Measurements from ENCODE around the gene DOCK2.

The DOCK2 gene

DNA sequence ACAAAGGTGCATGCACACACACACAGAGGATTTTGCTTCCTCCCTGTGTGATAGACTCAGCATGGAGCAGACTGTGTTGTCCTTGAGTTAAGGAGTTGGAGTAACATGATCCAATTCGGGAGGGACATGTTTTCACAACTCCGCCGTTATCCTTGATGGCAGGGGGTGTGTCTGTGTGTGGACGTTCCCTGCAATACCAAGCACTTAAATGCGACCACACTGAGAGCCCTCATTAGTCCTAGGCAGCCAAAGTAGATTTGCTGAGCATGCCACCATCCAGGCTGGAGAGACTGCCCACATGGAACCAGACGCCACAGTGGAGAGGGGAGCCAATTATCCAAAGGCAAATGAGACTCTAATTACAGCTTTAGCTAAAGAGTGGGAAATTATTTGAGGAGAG is 140.1 kb downstream of the DOCK2 start:
- POLR2A ChIA-PET (ENCODE audit: low non-redundant PET), result no interaction called here
- DNase-seq (ENCODE audit: low spot score), result no peak
- TF ChIP-seq, protein P1, sequence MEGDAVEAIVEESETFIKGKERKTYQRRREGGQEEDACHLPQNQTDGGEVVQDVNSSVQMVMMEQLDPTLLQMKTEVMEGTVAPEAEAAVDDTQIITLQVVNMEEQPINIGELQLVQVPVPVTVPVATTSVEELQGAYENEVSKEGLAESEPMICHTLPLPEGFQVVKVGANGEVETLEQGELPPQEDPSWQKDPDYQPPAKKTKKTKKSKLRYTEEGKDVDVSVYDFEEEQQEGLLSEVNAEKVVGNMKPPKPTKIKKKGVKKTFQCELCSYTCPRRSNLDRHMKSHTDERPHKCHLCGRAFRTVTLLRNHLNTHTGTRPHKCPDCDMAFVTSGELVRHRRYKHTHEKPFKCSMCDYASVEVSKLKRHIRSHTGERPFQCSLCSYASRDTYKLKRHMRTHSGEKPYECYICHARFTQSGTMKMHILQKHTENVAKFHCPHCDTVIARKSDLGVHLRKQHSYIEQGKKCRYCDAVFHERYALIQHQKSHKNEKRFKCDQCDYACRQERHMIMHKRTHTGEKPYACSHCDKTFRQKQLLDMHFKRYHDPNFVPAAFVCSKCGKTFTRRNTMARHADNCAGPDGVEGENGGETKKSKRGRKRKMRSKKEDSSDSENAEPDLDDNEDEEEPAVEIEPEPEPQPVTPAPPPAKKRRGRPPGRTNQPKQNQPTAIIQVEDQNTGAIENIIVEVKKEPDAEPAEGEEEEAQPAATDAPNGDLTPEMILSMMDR (conservative IDR thresholded peaks at IDR 0.05; ENCODE audit: low read depth), result no peak
- CTCF ChIA-PET, result interaction anchor here (1.4 kb wide), 1 partner anchor 400 kb away, joined by 3 read pairs; no protein-coding TSS in a partner anchor
- no peak overlapping the region for H3K27ac ChIP-seq

DNA sequence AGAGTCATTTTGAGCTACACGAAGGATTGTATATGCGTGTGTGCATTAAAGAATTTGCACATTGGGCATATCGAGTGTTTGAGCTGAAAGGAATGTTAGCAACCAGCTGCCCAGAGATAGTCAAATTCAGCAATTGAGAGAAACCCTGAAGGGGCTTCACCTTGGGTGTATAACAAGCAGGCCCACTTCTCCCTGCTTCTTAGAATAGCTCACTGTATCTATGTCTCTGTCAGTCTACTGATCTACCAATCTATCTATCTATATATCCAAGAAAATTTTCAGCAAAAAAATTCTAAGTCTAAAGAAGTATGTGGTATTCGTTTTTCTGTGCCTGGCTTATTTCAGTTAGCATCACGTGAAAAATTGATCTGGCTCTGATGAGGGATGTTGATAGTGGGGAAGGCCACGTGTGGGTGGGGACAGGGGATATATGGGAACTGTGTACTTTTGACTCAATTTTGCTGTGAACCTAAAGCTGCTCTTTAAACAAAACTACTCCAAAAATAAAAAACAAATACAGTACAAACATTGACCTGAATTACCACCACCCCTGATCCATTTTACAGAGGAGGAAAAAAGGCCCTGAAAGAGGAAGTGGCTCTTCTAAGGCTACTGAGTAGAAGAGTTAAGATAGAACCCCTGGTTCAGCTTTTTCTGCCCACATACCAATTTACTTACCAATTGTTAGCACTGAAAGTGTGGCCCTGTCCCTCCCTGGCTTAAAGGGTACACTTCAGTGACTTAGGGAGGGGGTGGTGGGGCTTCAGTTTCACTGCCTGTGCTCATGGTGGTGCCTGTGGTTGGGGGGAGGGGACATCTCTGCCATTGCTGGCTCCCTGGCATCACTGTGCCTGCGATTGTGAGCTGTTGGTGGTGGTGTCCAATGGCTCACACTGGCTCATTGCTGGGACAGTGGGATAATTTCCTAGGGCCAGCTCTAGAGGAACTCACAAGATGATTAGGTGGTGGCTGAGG is 141.8 kb downstream of the DOCK2 start:
- CTCF ChIA-PET, result interaction anchor here (0.6 kb wide), 1 partner anchor 834 kb away, joined by 3 read pairs; no protein-coding TSS in a partner anchor
- POLR2A ChIA-PET (ENCODE audit: low non-redundant PET), result no interaction called here
- no peak overlapping the region for H3K27ac ChIP-seq
- no peak for DNase-seq (ENCODE audit: low spot score)
- TF ChIP-seq, protein P1 (conservative IDR thresholded peaks at IDR 0.05; ENCODE audit: low read depth), result no peak

DNA sequence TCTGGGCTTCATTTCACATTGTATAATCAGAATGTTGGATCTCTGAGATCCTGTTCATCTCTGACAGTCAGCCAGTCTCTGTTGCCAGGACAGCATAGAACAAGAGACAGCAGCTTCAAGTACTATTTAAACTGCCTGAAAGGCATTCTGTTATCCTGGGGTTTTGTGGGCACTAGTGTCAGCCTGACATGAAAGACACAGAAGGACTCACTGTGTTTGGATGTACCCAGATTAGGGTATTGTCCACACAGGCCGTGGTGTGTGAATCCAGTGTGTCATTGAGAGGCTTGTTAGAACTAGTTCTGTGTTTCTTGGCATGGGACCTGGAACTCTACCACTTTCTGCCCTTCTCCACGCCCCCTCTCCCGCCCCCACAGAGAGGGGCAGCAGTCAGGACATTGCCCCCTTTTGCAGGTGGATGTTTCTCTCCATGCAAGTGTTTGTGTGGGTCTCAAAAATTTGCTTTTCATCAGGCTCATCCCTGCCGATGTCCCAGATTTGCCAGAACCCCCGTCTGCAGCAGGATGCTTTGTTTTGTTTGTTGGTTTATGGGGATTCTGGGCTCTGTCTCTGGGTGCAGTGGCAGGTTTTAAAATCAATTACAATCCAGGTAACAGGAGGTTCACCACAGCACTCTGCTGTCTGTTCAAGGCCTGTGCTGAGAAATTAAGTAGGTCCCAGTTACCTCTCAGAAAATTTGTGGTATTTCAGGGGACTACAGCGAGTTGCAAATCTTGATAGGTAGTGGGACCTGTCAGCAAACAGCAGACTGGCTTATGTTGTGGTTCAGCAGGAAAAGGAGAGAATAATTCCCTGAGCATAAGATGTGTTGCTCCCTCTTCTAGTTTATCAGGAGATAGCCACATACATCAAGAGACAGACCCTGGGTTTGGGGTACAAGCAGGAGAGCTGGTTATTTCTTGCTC is 144.6 kb downstream of the DOCK2 start:
- TF ChIP-seq, protein P1 (conservative IDR thresholded peaks at IDR 0.05; ENCODE audit: low read depth), result no peak
- no peak for DNase-seq (ENCODE audit: low spot score)
- H3K27ac ChIP-seq, result no peak overlapping the region
- ChIA-PET POLR2A (ENCODE audit: low non-redundant PET) (no interaction called here), CTCF (interaction anchor here (0.6 to 0.8 kb wide), 3 partner anchors 16 to 289 kb away, joined by 4 to 7 read pairs (median 4); no protein-coding TSS in a partner anchor)

DNA sequence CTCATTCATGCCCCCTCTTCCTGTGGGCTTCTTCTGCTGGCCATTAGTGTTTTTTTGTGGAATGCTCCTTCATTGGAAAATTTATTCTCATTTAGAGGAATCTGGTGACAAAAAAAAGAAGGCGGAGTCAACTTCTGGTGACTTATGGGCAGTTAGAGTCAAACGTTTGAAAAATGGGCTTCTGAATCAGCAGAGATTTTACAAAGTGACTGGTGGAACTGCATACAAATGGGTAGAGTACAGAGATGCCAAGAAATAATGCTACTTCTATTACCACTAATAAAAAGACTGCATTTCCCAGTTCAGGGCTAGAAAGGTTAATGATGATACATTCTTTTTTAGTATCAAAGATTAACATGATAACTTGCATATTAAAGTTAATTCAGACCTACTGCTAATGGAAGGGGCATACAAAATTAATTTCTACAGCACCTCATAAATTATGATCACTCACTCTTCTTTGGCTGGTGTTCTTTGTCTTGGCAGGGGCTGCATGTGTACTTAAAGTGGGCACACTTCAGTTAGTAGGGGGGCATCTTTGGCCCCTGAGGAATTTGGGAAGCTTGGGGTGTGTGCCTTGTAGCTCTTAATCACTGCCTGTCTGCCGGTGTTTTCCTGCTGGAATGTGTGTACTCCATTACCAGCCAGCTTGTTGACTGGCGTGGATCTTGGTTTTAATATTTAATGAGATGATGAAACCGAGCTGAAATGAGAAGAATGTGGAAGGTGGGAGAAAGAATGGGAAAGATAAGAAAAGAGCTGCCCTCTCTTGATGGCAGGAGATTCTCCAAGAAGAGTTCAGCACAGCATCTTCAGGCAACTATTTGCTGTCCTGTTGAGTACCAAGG is 148.9 kb downstream of the DOCK2 start:
- H3K27ac ChIP-seq, result no peak overlapping the region
- CTCF ChIA-PET, result interaction anchor here (0.6 to 0.7 kb wide), 3 partner anchors 11 to 285 kb away, joined by 3 to 4 read pairs (median 3); no protein-coding TSS in a partner anchor
- TF ChIP-seq, protein P1 (conservative IDR thresholded peaks at IDR 0.05; ENCODE audit: low read depth), result no peak
- DNase-seq (ENCODE audit: low spot score), result no peak
- POLR2A ChIA-PET (ENCODE audit: low non-redundant PET), result no interaction called here

DNA sequence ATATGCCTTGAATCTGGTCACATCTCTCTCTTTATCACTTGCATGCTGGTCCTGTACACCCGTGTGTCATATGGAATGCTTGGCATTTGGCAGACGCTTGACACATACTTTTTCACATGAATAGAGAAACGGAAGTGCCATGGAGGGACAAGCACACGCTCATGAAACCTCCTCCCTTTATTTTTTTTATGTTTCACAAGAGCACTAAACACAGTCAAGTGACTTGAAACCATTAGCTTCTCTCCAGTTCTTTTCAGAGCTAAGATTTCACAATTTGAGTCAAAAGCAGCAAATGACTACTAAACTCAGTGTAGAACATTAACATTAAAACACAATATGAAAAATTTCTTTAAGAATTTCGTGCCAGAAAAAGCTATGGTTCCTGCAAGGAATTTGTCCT is 151.1 kb downstream of the DOCK2 start:
- ChIA-PET CTCF (interaction anchor here (0.6 to 0.7 kb wide), 2 partner anchors 177 to 417 kb away, joined by 3 to 4 read pairs; no protein-coding TSS in a partner anchor), POLR2A (ENCODE audit: low non-redundant PET) (no interaction called here)
- no peak overlapping the region for H3K27ac ChIP-seq
- TF ChIP-seq, protein P1 (conservative IDR thresholded peaks at IDR 0.05; ENCODE audit: low read depth), result no peak
- peak; percentile 34 for DNase-seq (ENCODE audit: low spot score)
